ENCODE data around the gene LILRB1.
"Not testable (repeated sequence)": the region's sequence is repeated elsewhere in the genome, so short reads cannot be mapped to it uniquely, and the experiment has no call there.

Gene LILRB1

DNA sequence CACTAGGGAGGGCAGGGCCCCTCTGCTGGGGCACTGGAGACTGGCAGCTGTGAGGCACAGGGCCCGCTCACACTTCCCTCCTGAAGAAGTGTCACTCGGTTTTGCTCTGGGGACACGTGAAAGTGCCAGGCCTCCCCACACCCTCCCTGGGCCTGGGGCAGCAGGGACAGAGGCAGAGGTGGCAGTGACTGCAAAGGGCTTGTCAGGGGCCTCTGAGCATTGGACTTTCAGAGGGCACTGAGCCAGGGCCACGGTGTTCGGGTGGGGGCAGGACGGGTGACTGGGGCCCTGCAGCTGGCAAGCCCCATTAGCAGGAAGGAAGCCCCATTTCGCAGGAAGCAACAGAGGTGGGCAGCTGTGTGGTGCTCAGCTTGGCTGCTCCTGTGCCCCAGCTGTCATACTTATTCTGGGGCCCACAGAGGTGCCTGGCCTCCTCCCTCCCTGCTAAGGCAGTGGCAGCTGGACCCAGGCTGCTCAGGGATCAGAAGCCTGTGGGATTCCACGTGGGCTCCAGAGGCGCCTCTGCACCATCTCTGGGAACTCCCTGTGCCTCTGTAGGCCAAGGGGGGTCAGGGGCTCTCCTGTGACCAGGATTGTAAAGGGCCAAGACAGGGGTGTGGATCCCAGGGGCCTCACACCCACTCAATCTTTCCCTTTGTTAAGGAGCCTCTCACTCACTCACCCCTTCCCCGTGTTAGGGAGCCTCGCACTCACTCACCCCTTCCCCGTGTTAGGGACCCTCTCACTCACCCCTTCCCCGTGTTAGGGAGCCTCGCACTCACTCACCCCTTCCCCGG is 5.2 kb upstream of the LILRB1 start:
- not testable (repeated sequence) for DNase-seq (ENCODE audit: low read depth in 2 of 2)

DNA sequence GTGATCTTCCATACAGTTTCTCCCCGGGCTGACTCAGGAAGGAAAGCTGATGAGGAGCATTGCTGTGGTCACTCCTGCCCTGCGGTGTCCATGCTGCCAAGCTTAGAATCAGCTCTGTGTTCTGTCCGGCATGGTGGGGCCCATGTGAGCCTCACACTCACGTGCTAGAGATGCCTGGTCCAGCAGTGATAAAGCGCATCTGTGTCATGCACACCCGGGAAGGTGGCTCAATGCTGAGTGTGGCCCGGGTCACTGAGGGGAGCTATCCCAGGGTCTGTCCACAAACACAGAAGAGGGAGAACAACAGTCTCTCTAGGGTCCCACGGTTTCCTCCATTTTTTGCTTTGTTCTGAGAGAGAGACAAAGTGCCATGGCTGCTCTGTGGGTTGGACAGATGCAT is 3.5 kb upstream of the LILRB1 start:
- no peak for DNase-seq (ENCODE audit: low read depth in 2 of 2)

DNA sequence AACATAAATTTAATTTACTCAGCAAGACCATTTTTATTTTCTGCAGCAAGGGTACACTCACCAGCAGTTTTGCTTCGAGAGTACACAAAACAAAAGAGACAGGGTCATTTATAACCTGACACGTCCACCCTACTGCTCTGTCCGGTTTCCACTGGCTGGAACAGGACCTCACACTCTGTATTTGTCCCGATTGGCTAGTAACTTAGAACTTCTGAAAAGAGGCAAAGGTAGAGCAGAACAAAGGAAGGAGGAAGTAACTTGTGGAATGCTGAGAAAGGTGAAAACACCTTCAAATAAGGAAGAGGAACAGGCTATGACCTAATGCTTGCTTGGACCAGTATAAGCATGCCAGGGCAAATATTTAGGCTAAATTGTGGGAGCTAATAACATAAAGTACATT is 2.4 kb upstream of the LILRB1 start:
- DNase-seq (ENCODE audit: low read depth in 2 of 2) = not testable (repeated sequence)

DNA sequence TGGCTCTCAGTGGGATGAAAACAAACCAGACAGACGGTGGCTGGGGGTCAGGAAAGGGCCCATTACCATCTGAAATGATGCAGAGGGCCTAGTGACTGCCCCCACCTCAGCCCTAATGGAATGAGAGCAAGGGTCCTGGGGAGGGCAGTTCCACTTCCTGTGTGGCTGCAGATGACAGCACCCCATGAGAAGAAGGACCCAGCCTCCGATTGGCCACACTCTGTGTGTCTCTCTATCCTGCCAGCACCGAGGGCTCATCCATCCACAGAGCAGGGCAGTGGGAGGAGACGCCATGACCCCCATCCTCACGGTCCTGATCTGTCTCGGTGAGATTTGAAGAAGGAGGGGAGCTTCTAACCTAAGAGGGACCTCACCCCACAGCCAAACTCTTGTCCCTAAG is 498 bp downstream of the LILRB1 start:
- DNase-seq (ENCODE audit: low read depth in 2 of 2) = no peak

DNA sequence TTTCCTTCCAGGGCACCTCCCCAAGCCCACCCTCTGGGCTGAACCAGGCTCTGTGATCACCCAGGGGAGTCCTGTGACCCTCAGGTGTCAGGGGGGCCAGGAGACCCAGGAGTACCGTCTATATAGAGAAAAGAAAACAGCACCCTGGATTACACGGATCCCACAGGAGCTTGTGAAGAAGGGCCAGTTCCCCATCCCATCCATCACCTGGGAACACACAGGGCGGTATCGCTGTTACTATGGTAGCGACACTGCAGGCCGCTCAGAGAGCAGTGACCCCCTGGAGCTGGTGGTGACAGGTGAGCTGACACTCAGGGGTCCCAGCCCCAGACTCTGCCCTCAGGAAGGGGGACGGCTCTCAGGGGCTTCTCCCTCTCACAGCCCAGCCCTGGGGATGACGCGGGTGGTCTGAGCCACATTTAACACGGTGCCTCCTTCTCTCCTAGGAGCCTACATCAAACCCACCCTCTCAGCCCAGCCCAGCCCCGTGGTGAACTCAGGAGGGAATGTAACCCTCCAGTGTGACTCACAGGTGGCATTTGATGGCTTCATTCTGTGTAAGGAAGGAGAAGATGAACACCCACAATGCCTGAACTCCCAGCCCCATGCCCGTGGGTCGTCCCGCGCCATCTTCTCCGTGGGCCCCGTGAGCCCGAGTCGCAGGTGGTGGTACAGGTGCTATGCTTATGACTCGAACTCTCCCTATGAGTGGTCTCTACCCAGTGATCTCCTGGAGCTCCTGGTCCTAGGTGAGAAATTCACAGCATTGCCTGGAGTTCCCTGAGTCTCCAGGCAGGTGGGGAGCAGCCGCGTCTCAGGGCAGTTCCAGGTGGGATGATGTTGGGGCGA is 1.4 kb downstream of the LILRB1 start:
- DNase-seq (ENCODE audit: low read depth in 2 of 2) = not testable (repeated sequence)

DNA sequence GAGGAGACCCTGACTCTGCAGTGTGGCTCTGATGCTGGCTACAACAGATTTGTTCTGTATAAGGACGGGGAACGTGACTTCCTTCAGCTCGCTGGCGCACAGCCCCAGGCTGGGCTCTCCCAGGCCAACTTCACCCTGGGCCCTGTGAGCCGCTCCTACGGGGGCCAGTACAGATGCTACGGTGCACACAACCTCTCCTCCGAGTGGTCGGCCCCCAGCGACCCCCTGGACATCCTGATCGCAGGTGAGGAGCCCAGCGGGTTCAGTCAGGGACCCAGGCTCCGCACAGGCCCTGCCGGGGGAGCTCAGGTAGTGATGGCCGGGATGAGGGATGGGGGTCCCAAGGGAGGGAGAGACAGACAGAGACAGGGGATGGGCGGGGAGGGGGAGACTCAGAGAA is 2.2 kb downstream of the LILRB1 start:
- DNase-seq (ENCODE audit: low read depth in 2 of 2) = not testable (repeated sequence)

DNA sequence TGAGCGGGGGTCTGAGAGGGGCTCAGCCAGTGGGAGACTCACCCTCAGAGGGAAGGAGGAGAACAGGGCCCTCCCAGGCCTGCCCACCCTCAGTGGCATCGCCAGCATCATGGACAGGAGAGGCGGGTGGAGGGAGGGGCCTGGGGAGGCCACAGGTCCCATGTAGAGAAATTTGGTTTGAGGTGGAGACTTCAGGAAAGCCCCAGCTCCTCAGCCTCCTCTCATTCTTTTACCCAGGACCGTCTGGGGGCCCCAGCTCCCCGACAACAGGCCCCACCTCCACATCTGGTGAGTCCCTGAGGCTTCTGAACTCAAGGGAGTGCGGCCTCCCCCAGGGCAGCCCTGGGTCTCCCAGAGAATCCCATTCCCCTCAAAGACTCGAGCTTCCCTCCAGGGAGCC is 3.1 kb downstream of the LILRB1 start:
- no peak for DNase-seq (ENCODE audit: low read depth in 2 of 2)

DNA sequence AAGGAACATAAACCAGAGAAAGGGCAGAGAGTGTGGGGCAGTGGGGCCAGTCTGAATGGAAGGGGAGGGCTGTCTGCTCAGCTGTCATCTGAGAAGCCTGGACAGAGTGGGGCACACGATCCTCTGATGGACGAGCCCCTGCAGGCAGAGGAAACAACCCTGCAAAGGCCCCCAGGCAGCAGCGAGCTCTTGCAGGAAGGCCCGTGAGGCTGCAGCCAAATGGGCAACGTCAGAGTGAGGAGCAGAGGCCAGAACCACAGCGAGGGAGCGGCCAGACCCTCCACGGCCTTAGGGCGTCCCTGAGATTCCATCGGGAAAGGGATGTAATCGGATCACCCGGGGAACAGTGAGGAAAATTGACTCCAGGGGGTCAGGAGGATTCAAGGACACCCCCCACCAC is 5.8 kb downstream of the LILRB1 start:
- not testable (repeated sequence) for DNase-seq (ENCODE audit: low read depth in 2 of 2)

DNA sequence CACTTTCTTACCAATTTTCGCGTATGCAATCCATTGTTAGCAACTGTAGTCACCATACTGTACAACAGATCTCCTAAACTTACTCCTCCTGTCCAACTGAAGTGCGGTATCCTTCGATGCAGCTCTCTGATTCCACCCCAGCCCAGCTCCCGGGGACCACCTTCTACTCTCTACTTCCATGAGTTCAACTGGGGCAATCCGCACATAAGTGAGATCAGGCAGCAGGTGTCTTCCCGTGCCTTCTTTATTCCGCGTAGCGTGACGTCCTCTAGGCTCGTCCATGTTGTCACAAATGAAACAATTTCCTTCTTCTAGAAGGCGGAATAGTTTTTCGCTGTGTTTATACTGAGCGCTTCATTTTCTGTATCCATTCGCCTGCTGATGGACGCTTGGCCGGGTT is 8.4 kb downstream of the LILRB1 start:
- no peak for DNase-seq (ENCODE audit: low read depth in 2 of 2)

DNA sequence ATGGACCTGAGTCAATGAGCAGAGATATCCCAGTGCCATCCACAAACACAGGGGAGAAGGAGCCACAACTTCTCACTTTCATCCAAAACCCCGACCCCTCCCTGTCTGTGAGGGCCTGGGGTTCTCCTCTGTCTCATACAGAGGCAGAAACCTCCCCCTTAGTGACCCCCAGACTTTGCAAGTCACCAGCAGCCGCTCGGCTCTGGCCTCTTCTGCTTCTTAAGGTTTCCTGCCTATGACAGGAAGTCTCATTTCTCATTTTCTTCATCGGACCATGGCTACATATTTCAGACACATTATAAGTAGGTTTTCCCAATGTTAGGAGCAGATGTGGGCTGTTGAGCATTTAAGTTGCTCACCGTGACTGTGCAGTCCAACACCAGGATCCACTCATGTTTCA is 12.7 kb downstream of the LILRB1 start:
- DNase-seq (ENCODE audit: low read depth in 2 of 2) = not testable (repeated sequence)

DNA sequence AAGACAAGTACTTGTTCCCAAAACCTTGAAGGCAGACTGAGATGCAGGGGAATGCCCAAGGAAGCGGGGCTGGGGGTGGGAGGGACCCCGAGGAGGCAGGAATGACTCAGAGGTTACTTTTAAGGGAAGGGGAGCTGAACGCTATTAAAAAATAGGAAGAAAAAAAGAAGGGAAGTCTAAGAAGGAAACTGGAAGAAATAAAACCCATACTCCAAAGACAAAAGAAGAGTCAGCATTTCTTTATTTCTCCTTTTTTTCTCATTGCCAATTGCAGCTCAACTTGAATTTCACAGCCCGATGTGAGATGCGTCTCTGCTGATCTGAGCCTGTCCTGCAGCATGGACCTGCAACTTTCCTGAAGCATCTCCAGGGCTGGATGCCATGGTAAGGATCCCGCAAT is 13.3 kb downstream of the LILRB1 start:
- DNase-seq (ENCODE audit: low read depth in 2 of 2) = not testable (repeated sequence)

DNA sequence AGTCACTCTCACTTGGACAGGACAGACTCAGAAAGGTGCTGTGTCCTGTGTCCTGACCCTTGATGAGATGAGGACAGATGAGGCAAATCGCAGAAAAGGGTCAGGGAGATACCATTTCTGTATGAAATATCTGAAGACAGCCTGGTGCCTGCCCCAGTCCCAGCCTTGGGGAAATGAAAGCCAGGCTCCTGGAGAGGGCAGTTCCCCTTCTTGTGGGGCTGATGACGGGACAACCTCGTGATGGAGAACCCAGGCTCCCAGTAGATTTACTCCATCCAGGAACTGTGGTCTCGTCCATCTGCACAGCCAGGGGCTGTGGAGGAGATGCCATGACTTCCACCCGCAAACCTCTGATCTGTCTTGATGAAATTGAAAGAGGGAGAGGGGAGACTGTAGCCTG is 13.8 kb downstream of the LILRB1 start:
- no peak for DNase-seq (ENCODE audit: low read depth in 2 of 2)

DNA sequence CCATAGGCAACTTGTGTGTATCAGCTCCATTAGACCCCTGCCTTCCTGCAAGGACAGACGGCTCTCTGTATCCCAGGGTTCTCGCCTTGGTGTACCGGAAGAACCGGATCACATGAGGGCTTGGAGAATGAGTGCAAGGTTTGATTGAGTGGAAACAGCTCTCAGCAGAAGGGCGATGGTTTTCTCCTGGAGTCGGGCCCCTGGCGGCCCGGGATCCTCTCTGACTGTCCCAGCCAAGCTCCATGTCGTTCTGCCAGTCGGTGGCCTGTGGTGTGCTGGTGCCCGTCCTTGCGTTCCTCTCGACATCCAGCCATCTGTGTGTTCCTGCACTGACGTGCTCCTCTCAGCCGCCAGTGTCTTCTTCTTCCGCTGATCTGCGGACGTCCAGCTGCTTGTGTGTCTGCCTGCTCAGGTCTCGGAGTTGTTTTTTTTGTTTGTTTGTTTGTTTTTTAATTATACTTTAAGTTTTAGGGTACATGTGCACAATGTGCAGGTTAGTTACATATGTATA is 16.1 kb downstream of the LILRB1 start:
- no peak for DNase-seq (ENCODE audit: low read depth in 2 of 2)

DNA sequence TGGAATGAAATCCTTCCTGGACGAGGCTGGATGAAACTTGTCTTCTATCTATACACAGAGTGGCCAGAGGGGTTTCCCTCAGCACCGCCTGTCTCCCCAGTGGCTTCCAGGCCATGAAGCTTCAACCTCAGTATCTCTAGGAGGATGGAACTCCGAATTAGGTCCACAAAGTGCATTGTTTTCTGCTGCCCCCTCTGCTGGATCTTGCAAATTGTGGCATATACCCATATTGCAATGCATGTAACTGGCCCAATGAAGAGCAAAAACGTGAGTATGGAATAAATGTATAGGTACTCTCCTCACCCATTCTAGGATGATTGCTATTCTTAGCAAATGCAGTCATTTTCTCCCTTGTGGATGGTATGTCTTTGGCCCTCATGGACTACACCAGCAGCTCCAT is 17.8 kb downstream of the LILRB1 start:
- no peak for DNase-seq (ENCODE audit: low read depth in 2 of 2)

DNA sequence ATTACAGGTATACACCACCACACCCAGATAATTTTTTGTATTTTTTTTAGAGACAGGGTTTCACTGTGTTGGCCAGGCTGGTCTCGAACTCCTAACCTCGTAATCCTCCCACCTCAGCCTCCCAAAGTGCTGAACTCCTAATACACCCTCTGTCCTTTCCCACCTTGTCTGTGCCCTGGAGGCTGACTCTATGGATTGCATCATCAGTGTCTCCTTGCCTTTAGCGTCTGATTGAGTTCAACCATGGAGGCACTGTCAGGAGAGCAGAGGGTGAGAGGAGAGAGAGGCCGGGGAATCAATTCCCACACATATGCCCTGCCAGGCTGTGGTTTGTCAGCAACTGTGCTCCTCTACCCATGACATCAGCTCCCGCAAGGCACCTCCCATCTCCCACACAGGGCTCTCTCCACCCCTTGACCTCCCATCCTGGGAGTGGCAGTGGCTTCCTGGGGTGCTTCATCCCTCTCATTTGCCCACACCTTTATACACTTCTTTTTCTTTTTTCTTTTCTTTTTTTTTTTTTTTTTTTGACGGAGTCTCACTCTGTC is 19.9 kb downstream of the LILRB1 start:
- DNase-seq (ENCODE audit: low read depth in 2 of 2) = no peak

DNA sequence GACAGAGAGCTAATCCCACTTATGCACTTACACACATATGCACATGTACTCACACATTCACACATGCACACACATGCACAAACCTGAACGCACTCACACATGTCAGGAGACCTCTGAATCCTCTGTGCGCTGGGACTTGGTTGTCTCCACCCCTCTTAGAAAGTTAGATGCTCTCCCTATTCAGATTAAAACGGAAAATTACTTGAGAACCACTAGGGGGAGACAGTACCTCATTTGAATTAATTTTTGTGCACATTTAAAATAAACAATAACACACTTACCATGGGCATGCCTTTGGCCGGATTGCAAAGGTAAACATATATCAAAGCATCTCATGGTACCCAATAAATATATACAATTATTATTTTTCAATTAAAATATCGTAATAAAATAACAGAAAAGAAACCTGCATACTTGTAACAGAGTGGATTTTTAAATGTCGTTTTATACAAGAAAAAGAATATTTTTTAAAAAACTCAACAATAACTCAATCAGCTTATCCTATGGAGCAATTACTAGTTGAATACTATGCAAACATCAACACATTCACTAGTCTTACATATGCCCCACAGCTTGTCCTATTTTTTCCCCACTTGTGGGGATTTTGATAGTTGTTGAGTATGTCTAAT is 23.0 kb downstream of the LILRB1 start:
- DNase-seq (ENCODE audit: low read depth in 2 of 2) = no peak

DNA sequence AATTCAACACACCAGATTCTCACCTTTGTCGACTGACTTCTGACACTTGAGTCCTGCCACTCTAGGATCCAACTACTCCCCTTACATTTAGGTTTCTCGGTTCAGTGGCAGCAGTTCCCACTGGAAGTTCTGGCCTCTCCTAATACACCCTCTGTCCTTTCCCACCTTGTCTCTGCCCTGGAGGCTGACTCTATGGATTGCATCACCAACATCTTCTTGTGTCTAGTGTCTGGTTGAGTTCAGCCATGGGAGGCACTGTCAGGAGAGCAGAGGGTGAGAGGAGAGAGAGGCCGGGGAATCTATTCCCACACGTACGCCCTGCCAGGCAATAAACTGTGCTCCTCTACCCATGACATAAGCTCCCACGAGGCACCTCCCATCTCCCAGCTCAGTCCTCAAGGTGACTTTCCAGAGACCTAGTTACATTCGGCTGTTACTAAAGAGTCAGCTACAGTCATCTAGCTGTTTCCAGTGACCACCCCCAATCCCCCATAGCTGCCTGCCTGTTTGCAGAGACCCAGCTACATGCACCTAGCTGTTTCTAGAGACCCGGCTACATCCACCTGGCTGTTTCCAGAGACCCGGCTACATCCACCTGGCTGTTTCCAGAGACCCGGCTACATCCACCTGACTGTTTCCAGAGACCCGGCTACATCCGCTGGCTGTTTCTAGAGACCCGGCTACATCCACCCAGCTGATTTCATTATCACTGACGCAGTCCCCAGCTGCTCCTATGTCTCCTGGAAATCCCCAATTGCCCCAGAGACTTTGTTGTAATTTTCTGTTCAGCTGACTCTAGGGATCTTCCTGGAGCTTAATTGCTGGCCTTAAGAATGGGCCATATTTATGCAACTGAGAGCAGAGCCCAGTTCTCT is 24.4 kb downstream of the LILRB1 start:
- DNase-seq (ENCODE audit: low read depth in 2 of 2) = no peak

DNA sequence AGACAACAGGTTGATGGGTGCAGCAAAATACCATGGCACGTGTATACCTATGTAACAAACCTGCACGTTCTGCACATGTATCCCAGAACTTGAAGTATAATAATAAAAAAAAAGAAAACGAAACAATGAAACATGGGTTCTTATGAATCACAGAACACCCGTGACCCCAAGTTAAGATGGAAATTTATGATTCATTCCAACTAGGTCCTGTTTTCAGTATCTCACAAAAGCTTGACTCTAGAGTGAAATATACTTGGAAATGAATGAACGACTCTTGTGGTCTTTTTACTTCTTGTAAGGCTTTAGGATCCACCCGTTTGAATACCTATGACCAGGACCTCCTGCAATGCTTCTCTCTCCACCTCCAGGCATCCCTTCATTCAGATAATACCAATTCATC is 29.0 kb downstream of the LILRB1 start:
- DNase-seq (ENCODE audit: low read depth in 2 of 2) = no peak

DNA sequence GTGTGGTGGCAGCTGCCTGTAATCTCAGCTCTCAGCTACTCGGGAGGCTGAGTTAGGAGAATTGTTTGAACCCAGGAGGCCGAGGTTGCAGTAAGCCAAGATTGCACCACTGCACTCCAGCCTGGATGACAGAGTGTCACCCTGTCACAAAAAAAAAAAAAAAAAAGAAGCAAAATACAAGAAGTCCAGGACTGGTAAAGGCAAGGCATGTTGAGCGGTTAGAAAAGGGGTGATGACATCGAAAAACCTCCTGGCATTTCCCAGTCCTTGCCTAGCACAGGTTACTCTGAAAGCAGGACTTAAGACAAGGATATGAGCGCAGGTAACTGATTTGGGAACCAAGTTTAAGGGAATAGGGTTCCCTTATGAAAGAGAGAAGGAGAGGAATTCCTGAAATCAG is 30.0 kb downstream of the LILRB1 start:
- no peak for DNase-seq (ENCODE audit: low read depth in 2 of 2)

DNA sequence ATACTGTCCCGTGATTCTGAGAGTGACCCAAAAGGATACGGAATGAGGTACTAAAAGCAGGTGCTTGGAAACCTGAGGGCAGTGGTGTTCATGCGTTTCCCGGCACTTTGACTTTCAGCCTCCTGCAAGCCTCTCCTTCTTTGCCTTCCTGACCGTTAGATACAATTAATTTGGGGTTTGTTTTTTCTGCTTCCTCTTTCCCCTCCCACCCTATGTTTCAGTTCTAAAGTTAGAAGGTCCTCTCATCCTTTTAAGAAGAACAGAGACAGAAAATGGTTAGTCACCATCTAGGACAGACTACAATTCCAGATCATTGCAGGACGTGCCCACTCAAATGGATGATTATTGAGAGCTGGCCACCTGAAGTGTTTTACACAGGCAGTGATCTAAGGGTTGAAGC is 30.7 kb downstream of the LILRB1 start:
- DNase-seq (ENCODE audit: low read depth in 2 of 2) = no peak

DNA sequence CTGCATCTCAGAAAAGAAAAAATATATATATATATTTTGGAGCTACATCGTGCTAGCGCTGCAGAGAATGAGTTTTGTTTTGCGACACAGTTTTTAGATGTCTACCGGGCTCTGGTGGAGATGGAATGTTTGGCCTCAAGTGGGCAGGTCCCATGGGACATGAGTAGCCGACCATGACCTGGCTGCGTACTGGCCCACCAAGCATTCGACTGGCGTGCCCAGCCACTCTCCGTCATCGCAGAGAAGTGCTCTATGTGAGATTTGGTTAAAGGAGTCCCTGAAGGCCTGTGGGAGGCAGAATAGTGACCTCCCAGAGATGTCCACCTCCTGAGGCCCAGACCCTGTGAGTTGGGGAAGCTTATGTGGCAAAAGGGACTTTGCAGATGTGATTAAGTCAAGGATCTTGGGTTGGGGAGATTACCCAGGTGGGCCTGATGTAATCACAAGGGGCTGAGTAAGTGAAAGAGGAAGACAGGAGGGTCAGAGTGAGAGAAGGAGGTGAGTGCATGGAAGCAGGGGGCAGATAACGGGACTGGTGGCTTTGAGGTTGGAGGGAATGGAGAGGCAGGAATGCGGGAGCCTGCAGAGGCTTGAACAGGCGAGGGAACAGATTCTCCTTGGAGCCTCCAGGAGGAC is 31.7 kb downstream of the LILRB1 start:
- DNase-seq (ENCODE audit: low read depth in 2 of 2) = no peak

Measured in activated CD8-positive, alpha-beta memory T cell treated with anti-CD3 and anti-CD28 coated beads for 4 hours (primary cell).